ENCODE results near the gene ATXN1. TPM values are rescaled to one million over a fixed set of nuclear protein-coding genes. Genes with fewer than 3 reads are reported as not detected.

Gene ATXN1
- polyA plus RNA-seq, 1 donor (not counting 4 experiments of a cell fraction or from before 2014, with no cell fraction given), result 9.7 TPM

GRCh38 chr6:16493802-16494201 lies 267.5 kb downstream of the ATXN1 start:
- H3K9me1 ChIP-seq (ENCODE audit: control insufficient read depth, extremely low read depth, insufficient read depth, low read length), result no peaks in the 10 kb centered on the region
- no peak for DNase-seq (ENCODE audit: low read depth, low spot score)
- peaks cover 9% of the 10 kb centered on the region for H3K4me1 ChIP-seq (ENCODE audit: control insufficient read depth, extremely low read depth, insufficient read depth, low read length)
- no peak overlapping the region for H3K9ac ChIP-seq (ENCODE audit: control insufficient read depth, extremely low read depth, insufficient read depth, low read length)
- no peak for TF ChIP-seq EZH2 (IDR thresholded peaks at IDR 0.05; ENCODE audit: low read length)
- TF ChIP-seq CTCF (optimal IDR thresholded peaks at IDR 0.05 in 1 of 3, IDR thresholded peaks at IDR 0.05 in 1 of 3, conservative IDR thresholded peaks at IDR 0.05 in 1 of 3; ENCODE audit: extremely low read depth in 1 of 3, insufficient read depth in 2 of 3, low read length in 3 of 3), result no peak
- H3K9me3 ChIP-seq (ENCODE audit: control insufficient read depth, low read depth, low read length), result no peaks in the 10 kb centered on the region
- no peaks in the 10 kb centered on the region for H3K36me3 ChIP-seq (ENCODE audit: control insufficient read depth in 2 of 2, extremely low read depth in 1 of 2, insufficient read depth in 2 of 2, low read length in 2 of 2)
- no peak overlapping the region for H3K4me2 ChIP-seq (ENCODE audit: control insufficient read depth, extremely low read depth, insufficient read depth, low read depth, low read length)
- H4K20me1 ChIP-seq (ENCODE audit: control insufficient read depth, extremely low read depth, insufficient read depth, low read length), result peaks cover 3% of the 10 kb centered on the region
- FAIRE-seq, result no peak
- no peaks in the 10 kb centered on the region for H3K79me2 ChIP-seq (ENCODE audit: control insufficient read depth, insufficient read depth, low read length)
- H3K27me3 ChIP-seq (ENCODE audit: control insufficient read depth, extremely low read depth, insufficient read depth, low read length), result no peaks in the 10 kb centered on the region
- H3K4me3 ChIP-seq (ENCODE audit: control insufficient read depth in 2 of 3, extremely low read depth in 1 of 3, insufficient read depth in 2 of 3, low read depth in 1 of 3, low read length in 3 of 3), result no peak overlapping the region
- no peak overlapping the region for H3K27ac ChIP-seq (ENCODE audit: control insufficient read depth, insufficient read depth, low read length)
- no peak overlapping the region for H2AFZ ChIP-seq (ENCODE audit: control insufficient read depth, low read length)
- dilution Hi-C loops (cut with MboI; ENCODE audit: extremely low pct_ligation_motif_present, low sequenced_read_pairs), result no loop called here

GRCh38 chr6:16493112-16493511 lies 268.1 kb downstream of the ATXN1 start:
- peaks cover 3% of the 10 kb centered on the region for H4K20me1 ChIP-seq (ENCODE audit: control insufficient read depth, extremely low read depth, insufficient read depth, low read length)
- no peak for TF ChIP-seq EZH2 (IDR thresholded peaks at IDR 0.05; ENCODE audit: low read length)
- dilution Hi-C loops (cut with MboI; ENCODE audit: extremely low pct_ligation_motif_present, low sequenced_read_pairs), result no loop called here

GRCh38 chr6:16491666-16492313 lies 269.5 kb downstream of the ATXN1 start:
- peaks cover 3% of the 10 kb centered on the region for H4K20me1 ChIP-seq (ENCODE audit: control insufficient read depth, extremely low read depth, insufficient read depth, low read length)
- H3K79me2 ChIP-seq (ENCODE audit: control insufficient read depth, insufficient read depth, low read length), result no peaks in the 10 kb centered on the region
- H3K27ac ChIP-seq (ENCODE audit: control insufficient read depth, insufficient read depth, low read length), result no peak overlapping the region
- no peaks in the 10 kb centered on the region for H3K9me1 ChIP-seq (ENCODE audit: control insufficient read depth, extremely low read depth, insufficient read depth, low read length)
- no peaks in the 10 kb centered on the region for H3K36me3 ChIP-seq (ENCODE audit: control insufficient read depth in 2 of 2, extremely low read depth in 1 of 2, insufficient read depth in 2 of 2, low read length in 2 of 2)
- dilution Hi-C loops (cut with MboI; ENCODE audit: extremely low pct_ligation_motif_present, low sequenced_read_pairs), result no loop called here
- no peak for DNase-seq (ENCODE audit: low read depth, low spot score)
- H2AFZ ChIP-seq (ENCODE audit: control insufficient read depth, low read length), result no peak overlapping the region
- TF ChIP-seq CTCF (optimal IDR thresholded peaks at IDR 0.05 in 1 of 3, IDR thresholded peaks at IDR 0.05 in 1 of 3, conservative IDR thresholded peaks at IDR 0.05 in 1 of 3; ENCODE audit: extremely low read depth in 1 of 3, insufficient read depth in 2 of 3, low read length in 3 of 3), result no peak
- TF ChIP-seq EZH2 (IDR thresholded peaks at IDR 0.05; ENCODE audit: low read length), result no peak
- H3K9ac ChIP-seq (ENCODE audit: control insufficient read depth, extremely low read depth, insufficient read depth, low read length), result no peak overlapping the region
- no peak for FAIRE-seq
- H3K9me3 ChIP-seq (ENCODE audit: control insufficient read depth, low read depth, low read length), result no peaks in the 10 kb centered on the region
- H3K4me2 ChIP-seq (ENCODE audit: control insufficient read depth, extremely low read depth, insufficient read depth, low read depth, low read length), result no peak overlapping the region
- H3K4me3 ChIP-seq (ENCODE audit: control insufficient read depth in 2 of 3, extremely low read depth in 1 of 3, insufficient read depth in 2 of 3, low read depth in 1 of 3, low read length in 3 of 3), result no peak overlapping the region
- no peaks in the 10 kb centered on the region for H3K27me3 ChIP-seq (ENCODE audit: control insufficient read depth, extremely low read depth, insufficient read depth, low read length)
- no peaks in the 10 kb centered on the region for H3K4me1 ChIP-seq (ENCODE audit: control insufficient read depth, extremely low read depth, insufficient read depth, low read length)

More at GRCh38 chr6:16493112-16493511, 268.1 kb downstream of the ATXN1 start:
- H3K9me1 ChIP-seq (ENCODE audit: control insufficient read depth, extremely low read depth, insufficient read depth, low read length), result no peaks in the 10 kb centered on the region
- no peaks in the 10 kb centered on the region for H3K27me3 ChIP-seq (ENCODE audit: control insufficient read depth, extremely low read depth, insufficient read depth, low read length)
- H3K4me1 ChIP-seq (ENCODE audit: control insufficient read depth, extremely low read depth, insufficient read depth, low read length), result peaks cover 4% of the 10 kb centered on the region
- H3K36me3 ChIP-seq (ENCODE audit: control insufficient read depth in 2 of 2, extremely low read depth in 1 of 2, insufficient read depth in 2 of 2, low read length in 2 of 2), result no peaks in the 10 kb centered on the region
- FAIRE-seq, result no peak
- no peak overlapping the region for H3K9ac ChIP-seq (ENCODE audit: control insufficient read depth, extremely low read depth, insufficient read depth, low read length)
- no peak overlapping the region for H3K4me2 ChIP-seq (ENCODE audit: control insufficient read depth, extremely low read depth, insufficient read depth, low read depth, low read length)
- no peak overlapping the region for H3K4me3 ChIP-seq (ENCODE audit: control insufficient read depth in 2 of 3, extremely low read depth in 1 of 3, insufficient read depth in 2 of 3, low read depth in 1 of 3, low read length in 3 of 3)
- no peak for DNase-seq (ENCODE audit: low read depth, low spot score)
- no peak overlapping the region for H3K27ac ChIP-seq (ENCODE audit: control insufficient read depth, insufficient read depth, low read length)
- no peaks in the 10 kb centered on the region for H3K9me3 ChIP-seq (ENCODE audit: control insufficient read depth, low read depth, low read length)
- H3K79me2 ChIP-seq (ENCODE audit: control insufficient read depth, insufficient read depth, low read length), result no peaks in the 10 kb centered on the region
- no peak overlapping the region for H2AFZ ChIP-seq (ENCODE audit: control insufficient read depth, low read length)

All from keratinocyte (primary cell).